Endothelial cell of umbilical vein (primary cell): ENCODE results near the gene ENKD1. TPM values are rescaled to one million over a fixed set of nuclear protein-coding genes. Genes with fewer than 3 reads are reported as not detected.

Experiments used
- BruUV-seq: library from RNA; stranded (reverse); fragments of 400-500 nt; replicated peaks from 2 replicates; lab custom pipeline; 2021; lab: Mats Ljungman, UMichigan
- CTCF ChIA-PET: fragments of 300-600, 350-600 bp; sonication (Branson Sonifier 250); formaldehyde crosslinking; loops from one replicate; lab custom pipeline; 2021; ENCODE audit warnings: antibody characterized with exemption, inconsistent platforms; lab: Charles Lee
- POLR2A ChIA-PET: fragments of 300-600, 350-600 bp; sonication (Branson Sonifier 250); formaldehyde crosslinking; loops from one replicate; lab custom pipeline; 2021; ENCODE audit warnings: antibody characterized with exemption, inconsistent platforms; lab: Charles Lee
- DNase-seq: peaks from one replicate; pipeline ENCODE4 v3.0.0-alpha.2; 2011; ENCODE audit warnings: low read depth, low spot score
- FAIRE-seq: peaks from 2 replicates; lab custom pipeline; 2011; peaks lifted over from hg19 to GRCh38; lab: Jason Lieb, UNC
- H2AFZ ChIP-seq: 2 replicates; pipeline ENCODE4 v1.6.0; 2012; ENCODE audit warnings: low read depth, low read length, control low read depth, inconsistent platforms
- H3K27ac ChIP-seq: 2 replicates; pipeline ENCODE4 v1.5.1; 2011; ENCODE audit warnings: low read depth, mild to moderate bottlenecking, control low read depth, low read length, moderate library complexity; ENCODE audit not compliant: insufficient read depth
- H3K27me3 ChIP-seq, 2 experiments: 2 replicates each; pipeline versions ENCODE4 v1.6.0 to v1.6.1; 2011; ENCODE audit warnings: low read length in 2 of 2, mixed read lengths in 1 of 2; ENCODE audit not compliant: control insufficient read depth in 2 of 2, insufficient read depth in 2 of 2
- H3K36me3 ChIP-seq, 2 experiments: 2 replicates in 1 of 2; 3 replicates in 1 of 2; pipeline ENCODE4 v1.5.1; 2011; ENCODE audit warnings: low read length in 2 of 2, mild to moderate bottlenecking in 1 of 2, moderate library complexity in 1 of 2; ENCODE audit not compliant: control insufficient read depth in 2 of 2, insufficient read depth in 2 of 2; ENCODE audit errors: extremely low read depth in 1 of 2
- H3K4me1 ChIP-seq: 3 replicates; pipeline ENCODE4 v1.5.1; 2011; ENCODE audit warnings: mild to moderate bottlenecking, low read length; ENCODE audit not compliant: control insufficient read depth, insufficient read depth; ENCODE audit errors: extremely low read depth
- H3K4me2 ChIP-seq: 2 replicates; pipeline ENCODE4 v1.6.1; 2011; ENCODE audit warnings: low read length, control low read depth, mixed read lengths; ENCODE audit not compliant: insufficient read depth
- H3K4me3 ChIP-seq, 3 experiments: fragments of 200-600 bp in 1 of 3; sonication (generic), shearing (Covaris generic) in 1 of 3; replicated peaks in 1 of 3; 2 replicates each; pipeline ENCODE4 v1.5.1; 2011 to 2016; ENCODE audit warnings: control low read depth in 3 of 3, low read length in 3 of 3, mild to moderate bottlenecking in 2 of 3, inconsistent platforms in 1 of 3, low read depth in 1 of 3, moderate library complexity in 1 of 3; ENCODE audit not compliant: insufficient read depth in 1 of 3
- H3K79me2 ChIP-seq: 2 replicates; pipeline ENCODE4 v1.6.0; 2012; ENCODE audit warnings: low read length, inconsistent platforms; ENCODE audit not compliant: control insufficient read depth, insufficient read depth
- H3K9ac ChIP-seq: replicated peaks from 2 replicates; pipeline ENCODE3; 2011; ENCODE audit warnings: low read length, control low read depth; ENCODE audit not compliant: insufficient read depth; ENCODE audit errors: extremely low read depth
- H3K9me1 ChIP-seq: replicated peaks from 3 replicates; pipeline ENCODE4 v1.6.0; 2011; ENCODE audit warnings: mild to moderate bottlenecking, low read length; ENCODE audit not compliant: control insufficient read depth, insufficient read depth; ENCODE audit errors: extremely low read depth
- H3K9me3 ChIP-seq: replicated peaks from 2 replicates; pipeline ENCODE4 v1.5.1; 2012; ENCODE audit warnings: low read length, inconsistent platforms; ENCODE audit not compliant: control insufficient read depth, insufficient read depth
- H4K20me1 ChIP-seq: replicated peaks from 2 replicates; pipeline ENCODE3; 2011; ENCODE audit warnings: mild to moderate bottlenecking, low read length; ENCODE audit not compliant: control insufficient read depth, insufficient read depth; ENCODE audit errors: extremely low read depth
- CTCF ChIP-seq, 2 donors: IDR thresholded peaks; 1 replicate in 1 of 2; 2 replicates in 1 of 2; pipeline ENCODE4 v1.5.1; 2011; ENCODE audit warnings: low read length in 2 of 2, mild to moderate bottlenecking in 2 of 2, moderate library complexity in 2 of 2, control low read depth in 1 of 2, inconsistent platforms in 1 of 2, low read depth in 1 of 2; ENCODE audit not compliant: insufficient read depth in 1 of 2; ENCODE audit errors: extremely low read depth in 1 of 2
- EZH2 ChIP-seq: IDR thresholded peaks from 2 replicates; pipeline ENCODE4 v1.6.1; 2012; ENCODE audit warnings: borderline replicate concordance, low read depth, mild to moderate bottlenecking, moderate library complexity, low read length, inconsistent platforms; ENCODE audit not compliant: severe bottlenecking
- FOS ChIP-seq: IDR thresholded peaks from 2 replicates; pipeline ENCODE4 v1.6.1; 2011; ENCODE audit warnings: mild to moderate bottlenecking, low read length, moderate library complexity, borderline replicate concordance; ENCODE audit not compliant: insufficient read depth
- GATA2 ChIP-seq: IDR thresholded peaks from 2 replicates; pipeline ENCODE4 v1.7.0; 2011; ENCODE audit warnings: low read depth, mild to moderate bottlenecking, moderate library complexity, mixed read lengths, low read length; ENCODE audit not compliant: insufficient read length, insufficient read depth
- JUN ChIP-seq: IDR thresholded peaks from 2 replicates; pipeline ENCODE4 v1.6.1; 2011; ENCODE audit warnings: borderline replicate concordance, low read depth; ENCODE audit not compliant: insufficient read length, insufficient read depth
- MAX ChIP-seq: IDR thresholded peaks from 2 replicates; pipeline ENCODE4 v1.6.1; 2011; ENCODE audit not compliant: insufficient read depth, insufficient read length
- MYC ChIP-seq: IDR thresholded peaks from one replicate; pipeline ENCODE4 v1.6.1; 2011; ENCODE audit warnings: mild to moderate bottlenecking, low read depth, low read length
- POLR2A ChIP-seq: IDR thresholded peaks from 2 replicates; pipeline ENCODE4 v1.6.1; 2012; ENCODE audit warnings: low read depth, mild to moderate bottlenecking, control low read depth, low read length
- POLR2AphosphoS5 ChIP-seq: IDR thresholded peaks from 2 replicates; pipeline ENCODE4 v1.6.1; 2012; ENCODE audit warnings: low read depth, mild to moderate bottlenecking, control low read depth, low read length, moderate library complexity; ENCODE audit not compliant: insufficient read depth
- dilution Hi-C: fragments of 300-500 bp; cut with MboI; formaldehyde crosslinking; loops from one replicate; pipeline ENCODE4 v1.15.0; 2019; ENCODE audit warnings: low sequenced_read_pairs; ENCODE audit not compliant: extremely low pct_ligation_motif_present
- intact Hi-C: fragments of 100-400 bp; cut with micrococcal nuclease; formaldehyde crosslinking; loops from one replicate; pipeline ENCODE4 v1.10.0; 2022
- polyA plus RNA-seq, 4 experiments: library from polyadenylated mRNA; depleted of rRNA in 3 of 4; stranded (reverse) in 3 of 4; unstranded in 1 of 4; fragments of >200 nt; gene quantifications; 2 replicates each; pipeline versions ENCODE4 v1.2.1 to v1.2.3, GENCODE V29; 2011 to 2012; ENCODE audit warnings: missing spikeins in 1 of 4
- total RNA-seq: library from RNA; stranded (reverse); gene quantifications from 2 replicates; pipeline ENCODE4 v1.2.3, GENCODE V29; 2021

Gene ENKD1
- total and polyA plus RNA-seq, 2 donors (not counting 3 experiments of a cell fraction or from before 2014, with no cell fraction given), result 16.7 to 17.3 TPM

GRCh38 chr16:67703626-67704025 is 37.1 kb upstream of the ENKD1 start:
- no peaks in the 10 kb centered on the region for H3K9me1 ChIP-seq
- H3K9me3 ChIP-seq, result no peaks in the 10 kb centered on the region
- dilution Hi-C loops (no loop called here), intact Hi-C loops (no loop called here)
- no TSS peak for BruUV-seq
- no peak overlapping the region for H3K27ac ChIP-seq
- H4K20me1 ChIP-seq, result peaks cover 7% of the 10 kb centered on the region
- H3K4me3 ChIP-seq, result no peak overlapping the region
- TF ChIP-seq MAX (no peak), CTCF (IDR thresholded peaks at IDR 0.05; ENCODE audit: extremely low read depth in 1 of 2, insufficient read depth in 1 of 2, low read depth in 1 of 2, low read length in 2 of 2) (no peak), POLR2AphosphoS5 (no peak), MYC (no peak), GATA2 (no peak), JUN (no peak), POLR2A (no peak), FOS (no peak), EZH2 (no peak)
- ChIA-PET CTCF (interaction anchor here (1.0 to 1.7 kb wide), 2 partner anchors 15 to 182 kb away, joined by 3 read pairs; no protein-coding TSS in a partner anchor), POLR2A (no interaction called here)
- H3K4me2 ChIP-seq, result no peak overlapping the region
- DNase-seq (no peak), FAIRE-seq (no peak)
- H2AFZ ChIP-seq, result no peak overlapping the region
- peaks cover 75% of the 10 kb centered on the region for H3K79me2 ChIP-seq
- H3K27me3 ChIP-seq, result no peaks in the 10 kb centered on the region
- H3K9ac ChIP-seq, result no peak overlapping the region
- no peaks in the 10 kb centered on the region for H3K36me3 ChIP-seq
- H3K4me1 ChIP-seq, result no peaks in the 10 kb centered on the region
